Large intestine (tissue), 3 donors: ENCODE measurements around the gene SPRED2. TPM values are rescaled to one million over a fixed set of nuclear protein-coding genes. Genes with fewer than 3 reads are reported as not detected.

Source experiments
- DNase-seq, 2 donors: peaks; one replicate each; pipeline versions ENCODE4 v3.0.0 to v3.0.0-alpha.2; 2013
- H3K27ac ChIP-seq: one replicate; pipeline ENCODE4 v1.5.1; 2013; ENCODE audit warnings: low read length
- H3K27me3 ChIP-seq: 2 replicates; pipeline ENCODE4 v1.6.1; 2013; ENCODE audit warnings: low read length; ENCODE audit not compliant: control insufficient read depth, insufficient read depth
- H3K36me3 ChIP-seq: 2 replicates; pipeline ENCODE4 v1.6.1; 2013; ENCODE audit warnings: low read length; ENCODE audit not compliant: control insufficient read depth, insufficient read depth
- H3K4me1 ChIP-seq: one replicate; pipeline ENCODE4 v1.6.1; 2013; ENCODE audit warnings: low read length; ENCODE audit not compliant: control insufficient read depth, insufficient read depth
- H3K4me3 ChIP-seq: one replicate; pipeline ENCODE4 v1.5.1; 2013; ENCODE audit warnings: low read length
- H3K9me3 ChIP-seq: one replicate; pipeline ENCODE4 v1.6.1; 2013; ENCODE audit warnings: mild to moderate bottlenecking, low read depth, low read length, moderate library complexity; ENCODE audit not compliant: control insufficient read depth
- WGBS: methylation state at CpG from one replicate; pipeline ENCODE4 v1.1.5; 2013; ENCODE audit warnings: low lambda C conversion rate; ENCODE audit not compliant: insufficient coverage; 5-methylcytosine and 5-hydroxymethylcytosine counted together
- polyA plus RNA-seq: library from polyadenylated mRNA; unstranded; fragments of 120-200 nt; gene quantifications from one replicate; pipeline ENCODE4 v1.2.1, GENCODE V29; 2013

Gene SPRED2
- polyA plus RNA-seq, 1 donor, result 22.4 TPM

DNA sequence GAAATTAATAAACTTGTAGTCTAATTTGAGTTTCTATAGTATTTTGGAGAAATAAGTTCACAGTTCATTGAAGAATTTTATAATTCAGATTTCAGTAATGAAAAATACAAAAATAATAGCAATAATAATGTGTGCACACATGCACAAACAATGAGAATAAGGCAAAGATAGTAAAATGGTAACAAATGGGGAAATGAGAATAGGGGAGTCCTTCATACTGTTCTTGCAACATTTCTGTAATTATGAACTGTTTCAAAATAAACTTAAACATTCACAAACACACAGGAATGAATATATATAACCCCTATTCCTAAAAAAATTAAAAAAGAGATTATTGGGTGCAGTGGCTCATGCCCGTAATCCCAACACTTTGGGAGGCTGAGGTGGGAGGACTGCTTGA is 63.9 kb downstream of the SPRED2 start:
- Histone ChIP-seq H3K36me3 (no peaks in the 10 kb centered on the region), H3K9me3 (no peaks in the 10 kb centered on the region), H3K4me1 (peaks cover 30% of the 10 kb centered on the region), H3K27ac (no peak overlapping the region), H3K27me3 (no peaks in the 10 kb centered on the region), H3K4me3 (no peak overlapping the region)
- DNase-seq, result no peak
- WGBS, result no CpG with 5 or more reads among the region's 1 CpG

DNA sequence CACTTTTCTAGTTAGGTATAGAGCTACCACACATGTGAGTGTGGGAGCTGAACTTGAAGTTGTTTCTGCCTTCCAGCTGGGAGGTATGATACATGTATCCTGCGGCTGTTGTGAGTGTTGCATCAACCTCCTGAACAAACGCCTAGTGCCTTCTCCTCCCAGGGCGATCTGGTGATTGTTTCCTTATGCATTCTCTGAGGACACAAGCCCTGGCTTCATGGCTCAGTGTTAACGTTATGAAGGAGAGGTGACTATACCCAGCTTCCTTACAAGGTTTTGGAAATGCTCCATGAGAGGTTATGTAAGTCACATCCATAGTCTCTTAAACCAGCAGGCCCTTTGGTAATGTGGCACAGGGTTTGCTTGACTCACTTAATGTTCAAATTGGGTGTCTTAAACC is 64.9 kb downstream of the SPRED2 start:
- Histone ChIP-seq H3K4me3 (no peak overlapping the region), H3K36me3 (no peaks in the 10 kb centered on the region), H3K9me3 (no peaks in the 10 kb centered on the region), H3K4me1 (peaks cover 34% of the 10 kb centered on the region), H3K27me3 (no peaks in the 10 kb centered on the region), H3K27ac (no peak overlapping the region)
- DNase-seq, result no peak
- no CpG with 5 or more reads among the region's 4 CpGs for WGBS

DNA sequence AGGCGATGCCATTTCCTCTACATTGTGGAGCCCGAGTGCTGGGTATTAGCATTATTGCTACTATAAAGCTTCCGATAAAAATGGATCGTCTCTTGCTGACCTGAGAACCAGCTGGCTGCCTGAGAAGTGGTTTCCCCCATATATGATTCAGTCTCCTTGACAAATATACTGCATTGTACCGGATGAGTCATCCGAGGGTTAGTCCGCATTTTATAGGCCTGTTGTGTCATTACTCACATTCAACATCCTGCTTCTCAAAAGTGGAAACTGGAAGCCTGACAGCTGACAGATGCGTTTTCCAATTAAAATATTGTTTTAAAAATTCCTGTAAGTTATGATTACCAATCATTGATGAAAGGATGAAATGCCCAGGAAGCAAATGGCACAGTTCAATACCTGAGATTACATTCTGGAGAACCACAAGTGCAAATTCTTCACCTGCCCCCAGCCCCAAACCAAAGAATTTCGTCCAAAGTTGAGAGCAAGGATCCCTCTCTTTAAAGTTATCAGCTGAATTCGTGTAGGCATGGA is 65.7 kb downstream of the SPRED2 start:
- H3K36me3 ChIP-seq, result no peaks in the 10 kb centered on the region
- peak overlapping the region; percentile 70 for H3K27ac ChIP-seq
- peak; percentile 80 to 92 for DNase-seq
- H3K4me1 ChIP-seq, result peaks cover 34% of the 10 kb centered on the region
- H3K27me3 ChIP-seq, result no peaks in the 10 kb centered on the region
- WGBS, result 27% methylated on average over 3 of the region's 10 CpGs
- no peaks in the 10 kb centered on the region for H3K9me3 ChIP-seq
- H3K4me3 ChIP-seq, result no peak overlapping the region

DNA sequence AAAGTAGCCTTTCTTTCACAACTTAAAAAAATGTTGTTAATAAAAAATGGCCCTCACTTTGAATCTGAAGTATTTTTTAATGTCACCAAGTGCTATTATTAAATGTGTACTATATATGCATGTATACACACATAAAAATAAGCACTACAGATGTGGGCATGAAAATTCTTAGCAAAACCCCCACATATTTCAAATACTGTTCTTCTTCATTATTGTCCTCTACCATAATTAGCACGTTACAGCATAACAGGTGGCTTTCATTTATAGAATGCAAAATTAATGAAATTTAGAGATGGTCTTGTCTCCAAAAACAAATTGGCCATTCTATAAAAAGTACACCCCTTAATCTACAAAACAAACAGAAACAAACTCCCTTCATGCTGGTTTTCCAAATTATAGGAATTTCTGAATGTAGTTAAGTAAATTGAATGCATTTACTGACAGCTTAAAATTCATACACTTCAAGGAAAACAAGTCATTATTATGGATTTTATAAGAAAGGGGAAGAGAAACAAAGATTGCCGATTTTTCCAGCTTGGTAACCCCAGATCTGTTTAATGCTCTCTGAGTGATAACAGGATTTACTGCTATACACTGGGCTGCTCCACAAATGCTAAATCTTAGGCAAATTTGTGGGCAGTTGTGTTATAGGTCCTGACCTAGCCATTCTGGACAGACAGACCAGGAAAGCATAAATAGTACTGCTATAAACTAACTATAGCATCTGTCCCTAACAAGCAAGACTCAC is 67.2 kb downstream of the SPRED2 start:
- WGBS, result 86% methylated on average over 2 of the region's 2 CpGs
- no peak overlapping the region for H3K4me3 ChIP-seq
- no peaks in the 10 kb centered on the region for H3K36me3 ChIP-seq
- DNase-seq, result no peak
- no peaks in the 10 kb centered on the region for H3K9me3 ChIP-seq
- peaks cover 28% of the 10 kb centered on the region for H3K4me1 ChIP-seq
- no peaks in the 10 kb centered on the region for H3K27me3 ChIP-seq
- H3K27ac ChIP-seq, result peak overlapping the region; percentile 78

DNA sequence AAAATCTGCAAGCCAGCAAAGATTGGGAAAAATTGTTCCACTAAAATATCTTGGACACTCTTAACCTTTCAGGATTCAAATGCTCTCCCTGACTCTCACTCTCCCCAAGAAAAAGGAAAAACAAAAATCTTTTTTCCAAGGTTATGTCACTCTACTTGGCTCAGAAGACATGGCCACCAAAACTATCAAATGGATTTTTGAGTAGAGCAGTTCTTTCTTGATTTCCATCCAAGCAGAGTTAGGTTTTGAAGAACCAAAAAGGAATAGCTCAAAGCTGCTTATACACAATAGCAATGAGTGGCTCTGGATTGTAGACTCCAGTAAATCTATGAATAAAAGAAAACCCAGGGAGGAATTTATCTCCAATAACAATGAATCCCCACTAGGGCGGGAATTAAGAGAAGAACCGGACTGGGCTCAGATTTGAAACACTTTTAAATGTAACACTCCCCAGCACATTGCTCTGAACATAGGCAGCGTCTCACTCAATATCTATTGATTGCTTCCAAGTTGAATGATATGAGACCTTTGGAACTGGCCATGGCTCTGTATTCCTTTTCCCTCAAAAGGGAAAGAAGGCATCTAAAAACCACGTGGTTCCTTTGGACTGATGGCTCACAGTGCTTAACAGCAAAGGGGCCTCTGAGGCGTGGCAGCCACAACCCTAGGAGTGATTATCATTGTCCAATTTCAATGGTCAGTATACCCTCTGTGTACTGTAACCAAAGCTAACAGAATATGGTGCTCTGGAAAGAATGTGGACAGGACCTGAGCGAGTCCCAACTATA is 68.3 kb downstream of the SPRED2 start:
- no peaks in the 10 kb centered on the region for H3K36me3 ChIP-seq
- no peak overlapping the region for H3K4me3 ChIP-seq
- H3K9me3 ChIP-seq, result no peaks in the 10 kb centered on the region
- WGBS, result no CpG with 5 or more reads among the region's 6 CpGs
- peak overlapping the region; percentile 78 for H3K27ac ChIP-seq
- H3K27me3 ChIP-seq, result no peaks in the 10 kb centered on the region
- peaks cover 28% of the 10 kb centered on the region for H3K4me1 ChIP-seq
- peak; percentile 40 to 73 for DNase-seq

DNA sequence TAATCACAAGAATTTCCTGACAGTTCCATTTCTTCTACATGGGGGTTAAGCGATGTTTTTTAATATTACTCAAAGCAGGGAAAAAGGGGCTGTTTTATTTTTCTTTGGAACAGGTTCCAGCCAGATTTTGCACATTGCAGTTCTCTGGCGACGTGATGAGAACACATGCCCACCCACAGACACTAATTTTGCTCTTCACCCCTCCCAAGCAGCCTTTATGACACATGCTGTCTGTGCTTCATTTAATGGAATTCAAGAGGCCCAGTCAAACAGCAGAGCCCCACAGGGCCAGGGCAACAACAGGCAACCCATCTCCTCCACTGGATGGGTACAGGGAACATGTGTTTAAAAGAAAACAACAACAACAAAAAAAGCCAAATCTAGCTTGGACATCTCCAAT is 70.8 kb downstream of the SPRED2 start:
- Histone ChIP-seq H3K27ac (no peak overlapping the region), H3K27me3 (no peaks in the 10 kb centered on the region), H3K4me1 (peaks cover 24% of the 10 kb centered on the region), H3K4me3 (no peak overlapping the region), H3K9me3 (no peaks in the 10 kb centered on the region), H3K36me3 (no peaks in the 10 kb centered on the region)
- no peak for DNase-seq
- no CpG with 5 or more reads among the region's 3 CpGs for WGBS

DNA sequence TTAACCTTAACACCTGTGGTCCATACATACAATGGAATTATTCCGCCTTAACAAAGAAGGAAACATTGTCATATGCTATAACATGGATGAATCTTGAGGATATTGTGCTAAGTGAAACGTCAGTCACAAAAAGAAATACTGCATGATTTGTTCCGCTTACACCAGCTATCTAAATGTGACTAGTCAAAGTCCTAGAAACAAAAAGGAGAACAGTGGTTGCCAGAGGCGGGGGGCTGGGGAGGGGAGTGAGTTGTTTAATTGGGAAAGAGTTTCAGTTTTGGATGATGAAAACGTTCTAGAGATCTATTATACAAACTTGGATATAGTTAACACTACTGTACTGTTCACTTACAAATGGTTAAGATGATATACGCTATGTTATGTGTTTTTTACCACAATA is 72.0 kb downstream of the SPRED2 start:
- no peak for DNase-seq
- Histone ChIP-seq H3K27ac (no peak overlapping the region), H3K9me3 (no peaks in the 10 kb centered on the region), H3K36me3 (no peaks in the 10 kb centered on the region), H3K4me3 (no peak overlapping the region), H3K27me3 (no peaks in the 10 kb centered on the region), H3K4me1 (peaks cover 17% of the 10 kb centered on the region)
- 87% methylated on average over 2 of the region's 6 CpGs for WGBS

DNA sequence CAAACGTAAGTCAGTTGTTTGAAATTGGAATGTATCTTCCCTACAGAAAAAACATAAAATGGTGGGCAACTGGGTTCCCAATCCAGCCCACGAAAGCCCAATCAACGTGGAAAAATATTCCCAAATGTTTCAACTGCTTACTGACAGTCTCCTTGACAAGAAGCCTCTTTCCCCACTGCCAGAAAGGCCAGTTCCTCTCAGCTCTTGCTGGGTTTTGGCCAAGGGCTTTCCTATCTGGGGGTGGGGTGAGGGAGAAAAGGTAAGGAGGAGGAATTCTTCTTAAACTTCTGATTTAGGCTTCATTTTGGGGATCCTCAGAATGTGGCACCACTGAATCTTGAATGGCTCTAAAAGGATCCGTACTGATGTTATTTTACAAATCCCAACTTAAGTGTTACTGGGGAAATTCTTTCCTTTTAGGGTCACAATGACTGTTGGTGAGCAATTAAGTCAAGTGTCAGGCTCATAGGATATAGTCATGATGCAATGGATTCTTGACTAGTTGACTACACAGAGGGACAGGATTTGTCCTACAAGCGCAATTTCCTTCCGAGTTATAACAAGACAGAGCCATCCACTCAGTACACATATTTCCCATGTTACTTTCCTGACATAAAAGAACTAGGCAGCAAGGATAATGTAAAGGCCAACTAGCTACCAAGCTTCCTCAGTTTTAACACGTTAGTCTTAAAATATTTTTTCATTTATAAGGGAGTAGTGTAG is 73.6 kb downstream of the SPRED2 start:
- Histone ChIP-seq H3K4me1 (peaks cover 10% of the 10 kb centered on the region), H3K36me3 (no peaks in the 10 kb centered on the region), H3K27ac (no peak overlapping the region), H3K4me3 (no peak overlapping the region), H3K9me3 (no peaks in the 10 kb centered on the region), H3K27me3 (no peaks in the 10 kb centered on the region)
- DNase-seq, result no peak
- WGBS, result no CpG with 5 or more reads among the region's 7 CpGs

DNA sequence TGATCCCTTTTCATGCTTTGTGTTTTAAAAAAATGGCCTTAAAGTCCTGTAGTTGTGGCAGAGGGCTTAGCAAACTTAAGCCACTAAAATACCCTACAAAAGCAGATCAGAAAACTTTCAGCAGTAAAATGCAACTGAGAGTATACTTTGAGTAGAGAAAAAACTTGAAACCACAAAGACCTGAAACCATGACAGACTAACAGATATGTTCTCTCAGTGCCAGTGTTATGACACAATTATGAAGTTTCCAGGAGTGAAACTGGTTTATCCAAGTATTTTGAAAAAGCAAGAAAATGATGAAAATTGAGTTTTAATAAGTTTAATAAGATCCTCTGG is 74.5 kb downstream of the SPRED2 start:
- no peak overlapping the region for H3K4me3 ChIP-seq
- H3K36me3 ChIP-seq, result no peaks in the 10 kb centered on the region
- H3K27me3 ChIP-seq, result no peaks in the 10 kb centered on the region
- no peak for DNase-seq
- peaks cover 5% of the 10 kb centered on the region for H3K4me1 ChIP-seq
- H3K27ac ChIP-seq, result no peak overlapping the region
- H3K9me3 ChIP-seq, result no peaks in the 10 kb centered on the region

DNA sequence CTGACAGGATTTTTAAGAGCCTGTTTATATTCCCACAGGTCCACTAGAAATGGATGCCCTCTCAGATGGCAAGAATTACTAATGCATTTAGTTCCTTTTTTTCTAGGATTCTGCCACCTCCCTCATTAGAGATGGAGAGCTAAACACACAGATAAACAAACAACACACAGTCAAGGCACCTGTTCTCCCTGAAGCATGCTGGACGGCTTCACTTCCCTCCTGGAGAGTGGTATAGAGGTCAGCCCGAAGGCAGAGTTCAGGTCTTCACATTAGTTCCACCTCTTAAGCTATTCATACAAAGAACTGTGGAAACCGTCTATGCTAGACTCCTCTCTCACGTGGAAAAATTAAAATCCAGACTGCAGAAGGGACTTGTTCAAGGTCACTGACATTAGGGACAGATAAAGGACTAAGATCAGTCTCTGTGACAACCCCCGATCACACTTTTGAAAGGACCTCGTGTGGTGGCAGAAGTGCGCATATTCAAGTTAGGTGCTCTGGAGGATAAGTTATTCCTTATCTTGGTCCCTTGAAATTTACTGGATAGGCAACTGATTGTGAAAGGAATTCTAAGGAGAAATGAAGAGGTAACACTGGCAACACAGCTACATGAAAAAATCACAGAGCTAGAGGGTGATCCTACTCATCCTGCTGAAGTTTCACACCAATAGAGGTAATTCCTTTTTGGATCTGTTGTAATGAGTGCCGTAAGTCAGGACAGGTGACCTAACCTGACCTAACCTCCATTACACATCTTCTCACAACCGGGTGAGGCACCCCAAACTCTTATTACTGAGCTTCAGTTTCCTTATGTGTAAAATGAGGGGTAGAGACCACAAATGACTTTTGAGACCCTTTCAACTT is 75.1 kb downstream of the SPRED2 start:
- Histone ChIP-seq H3K36me3 (no peaks in the 10 kb centered on the region), H3K9me3 (no peaks in the 10 kb centered on the region), H3K4me1 (peaks cover 5% of the 10 kb centered on the region), H3K4me3 (no peak overlapping the region), H3K27ac (no peak overlapping the region), H3K27me3 (no peaks in the 10 kb centered on the region)
- DNase-seq, result no peak
- WGBS, result 100% methylated on average over 1 of the region's 9 CpGs
